WTC11 (cell line): ENCODE results near the gene GALR3. TPM values are rescaled to one million over a fixed set of nuclear protein-coding genes. Genes with fewer than 3 reads are reported as not detected.

Experiments
- ATAC-seq: fragments of 200-7000 bp; cut with Tn5 transposase; 2 replicates; pipeline ENCODE4 v1.10.0; 2021; ENCODE audit warnings: mild to moderate bottlenecking, moderate library complexity
- CTCF ChIA-PET: fragments of 300-600 bp; sonication (Branson Sonifier 250); formaldehyde crosslinking; loops from one replicate; lab custom pipeline; 2021; ENCODE audit warnings: antibody characterized with exemption; lab: Charles Lee
- POLR2A ChIA-PET: fragments of 350-600 bp; sonication (Branson Sonifier 250); formaldehyde crosslinking; loops from one replicate; lab custom pipeline; 2021; ENCODE audit warnings: antibody characterized with exemption; lab: Charles Lee
- DNase-seq: peaks from one replicate; pipeline ENCODE4 v3.0.0; 2021; ENCODE audit warnings: low spot score
- H3K27ac Mint-ChIP-seq: 2 replicates; pipeline ENCODE4 v1.8.0; 2021; ENCODE audit warnings: mixed read lengths
- H3K27me3 Mint-ChIP-seq: 2 replicates; pipeline ENCODE4 v1.8.0; 2021; ENCODE audit warnings: low read depth, mild to moderate bottlenecking, moderate library complexity, mixed read lengths
- H3K36me3 Mint-ChIP-seq: 2 replicates; pipeline ENCODE4 v1.8.0; 2021; ENCODE audit warnings: mixed read lengths
- H3K4me1 Mint-ChIP-seq: 2 replicates; pipeline ENCODE4 v1.8.0; 2022; ENCODE audit warnings: mixed read lengths
- H3K4me3 Mint-ChIP-seq: 2 replicates; pipeline ENCODE4 v1.8.0; 2021; ENCODE audit warnings: mild to moderate bottlenecking, moderate library complexity, mixed read lengths
- H3K9me3 Mint-ChIP-seq: 2 replicates; pipeline ENCODE4 v1.8.0; 2021; ENCODE audit warnings: mixed read lengths
- ATF1 ChIP-seq: sonication (generic); formaldehyde crosslinking; IDR thresholded peaks from 2 replicates; pipeline ENCODE4 v1.8.1; 2023; ENCODE audit warnings: mild to moderate bottlenecking, moderate library complexity, missing genetic modification reagents
- CBFB ChIP-seq: sonication (generic); formaldehyde crosslinking; IDR thresholded peaks from 2 replicates; pipeline ENCODE4 v1.8.1; 2022; ENCODE audit warnings: mild to moderate bottlenecking, low read depth, missing genetic modification reagents
- CREB1 ChIP-seq: sonication (generic); formaldehyde crosslinking; IDR thresholded peaks from 2 replicates; pipeline ENCODE4 v1.8.0; 2023; ENCODE audit warnings: mild to moderate bottlenecking, missing genetic modification reagents
- CREM ChIP-seq: sonication (generic); formaldehyde crosslinking; IDR thresholded peaks from 2 replicates; pipeline ENCODE4 v1.8.1; 2022; ENCODE audit warnings: mild to moderate bottlenecking, missing genetic modification reagents, moderate library complexity
- CTCF ChIP-seq: fragments of 200-600 bp; IDR thresholded peaks from 2 replicates; pipeline ENCODE4 v1.8.0; 2022; ENCODE audit warnings: antibody characterized with exemption
- E2F4 ChIP-seq: sonication (generic); formaldehyde crosslinking; IDR thresholded peaks from 2 replicates; pipeline ENCODE4 v1.8.1; 2022; ENCODE audit warnings: low read depth, mild to moderate bottlenecking, moderate library complexity, missing genetic modification reagents, borderline replicate concordance
- E2F5 ChIP-seq: sonication (generic); formaldehyde crosslinking; IDR thresholded peaks from 2 replicates; pipeline ENCODE4 v1.8.1; 2022; ENCODE audit warnings: mild to moderate bottlenecking, moderate library complexity, missing genetic modification reagents
- KAT7 ChIP-seq: sonication (generic); formaldehyde crosslinking; IDR thresholded peaks from 2 replicates; pipeline ENCODE4 v1.8.1; 2023; ENCODE audit warnings: missing genetic modification reagents, mild to moderate bottlenecking, borderline replicate concordance
- MAX ChIP-seq: sonication (generic); formaldehyde crosslinking; IDR thresholded peaks from 2 replicates; pipeline ENCODE4 v1.8.0; 2022; ENCODE audit warnings: mild to moderate bottlenecking, missing genetic modification reagents
- NFATC4 ChIP-seq: fragments of 250-450 bp; sonication (Bioruptor Pico); IDR thresholded peaks from 2 replicates; pipeline ENCODE4 v1.9.0; 2021; ENCODE audit warnings: mild to moderate bottlenecking
- SMAD3 ChIP-seq: sonication (generic); formaldehyde crosslinking; IDR thresholded peaks from 2 replicates; pipeline ENCODE4 v1.8.0; 2022; ENCODE audit warnings: missing genetic modification reagents, mild to moderate bottlenecking, borderline replicate concordance
- TEAD4 ChIP-seq: sonication (generic); formaldehyde crosslinking; IDR thresholded peaks from 2 replicates; pipeline ENCODE4 v1.8.0; 2022; ENCODE audit warnings: mild to moderate bottlenecking, missing genetic modification reagents
- USF1 ChIP-seq: sonication (generic); formaldehyde crosslinking; IDR thresholded peaks from 2 replicates; pipeline ENCODE4 v1.8.0; 2022; ENCODE audit warnings: mild to moderate bottlenecking, missing genetic modification reagents
- ZBTB21 ChIP-seq: sonication (generic); formaldehyde crosslinking; IDR thresholded peaks from 2 replicates; pipeline ENCODE4 v1.8.1; 2023; ENCODE audit warnings: mild to moderate bottlenecking, missing genetic modification reagents, borderline replicate concordance
- ZMAT4 ChIP-seq: fragments of 250-450 bp; sonication (Bioruptor Pico); IDR thresholded peaks from 2 replicates; pipeline ENCODE4 v1.9.0; 2021; ENCODE audit warnings: mild to moderate bottlenecking
- ZNF263 ChIP-seq: sonication (generic); formaldehyde crosslinking; IDR thresholded peaks from 2 replicates; pipeline ENCODE4 v1.8.1; 2022; ENCODE audit warnings: low read depth, mild to moderate bottlenecking, moderate library complexity, missing genetic modification reagents
- ZNF512 ChIP-seq: sonication (generic); formaldehyde crosslinking; IDR thresholded peaks from 2 replicates; pipeline ENCODE4 v1.8.1; 2022; ENCODE audit warnings: missing genetic modification reagents, borderline replicate concordance
- total RNA-seq: library from RNA; stranded (reverse); gene quantifications from 3 replicates; pipeline ENCODE4 v1.2.3, GENCODE V29; 2021

Gene GALR3
- total RNA-seq, 1 experiment from 2014 or later, result 0.79 TPM

GRCh38 chr22:37832022-37832857, 9.1 kb downstream of the GALR3 start:
- TF ChIP-seq TEAD4 (CRISPR knock-in tag), result no peak
- TF ChIP-seq CREB1 (CRISPR knock-in tag), result no peak
- TF ChIP-seq USF1, result no peak
- TF ChIP-seq KAT7 (CRISPR knock-in tag), result no peak
- no peak for TF ChIP-seq ZMAT4 (CRISPR knock-in tag)
- no peak for TF ChIP-seq ZNF512
- no peak for TF ChIP-seq CTCF
- no peak for TF ChIP-seq CREM (CRISPR knock-in tag)
- TF ChIP-seq CBFB (CRISPR knock-in tag), result no peak
- no peak for TF ChIP-seq ZNF263 (CRISPR knock-in tag)
- no peak for TF ChIP-seq ZBTB21 (CRISPR knock-in tag)
- no peak for TF ChIP-seq E2F5 (CRISPR knock-in tag)
- no peak for TF ChIP-seq E2F4 (CRISPR knock-in tag)
- TF ChIP-seq NFATC4 (CRISPR knock-in tag), result no peak
- TF ChIP-seq MAX (CRISPR knock-in tag), result no peak
- TF ChIP-seq SMAD3, result no peak
- no peak for TF ChIP-seq ATF1 (CRISPR knock-in tag)
- ATAC-seq, result no peak
- no peak overlapping the region for H3K4me3 Mint-ChIP-seq

More at GRCh38 chr22:37832022-37832857, 9.1 kb downstream of the GALR3 start:
- H3K27me3 Mint-ChIP-seq, result no peaks in the 10 kb centered on the region
- no peak for DNase-seq
- H3K4me1 Mint-ChIP-seq, result no peaks in the 10 kb centered on the region
- CTCF ChIA-PET, result no interaction called here
- H3K27ac Mint-ChIP-seq, result no peak overlapping the region
- POLR2A ChIA-PET, result no interaction called here
- H3K36me3 Mint-ChIP-seq, result peaks cover 8% of the 10 kb centered on the region
- no peaks in the 10 kb centered on the region for H3K9me3 Mint-ChIP-seq
